Peyer's patch (tissue), 4 donors: ENCODE measurements around the gene FAF2.

Source experiments
- CTCF ChIP-seq, 6 experiments: fragments of 450-650 bp in 4 of 6; fragments of 200-600 bp in 2 of 6; sonication (generic) in 1 of 6; IDR thresholded peaks; one replicate each; pipeline ENCODE4 v1.5.1; 2017 to 2019; ENCODE audit warnings: antibody characterized with exemption in 6 of 6, mild to moderate bottlenecking in 3 of 6, moderate library complexity in 1 of 6
- POLR2A ChIP-seq, 2 donors: fragments of 450-650 bp; IDR thresholded peaks; one replicate each; pipeline ENCODE4 v1.5.1; 2017; ENCODE audit warnings: antibody characterized with exemption in 2 of 2, mild to moderate bottlenecking in 2 of 2, moderate library complexity in 2 of 2

GRCh38 chr5:176469296-176469695 is 21.1 kb downstream of the FAF2 start:
- TF ChIP-seq CTCF (IDR thresholded peaks at IDR 0.05) (no peak), POLR2A (IDR thresholded peaks at IDR 0.05) (no peak)
